Measurements from ENCODE around the gene TMEM39B.
"Not testable (repeated sequence)": the region's sequence is repeated elsewhere in the genome, so short reads cannot be mapped to it uniquely, and the experiment has no call there.

Gene TMEM39B

DNA sequence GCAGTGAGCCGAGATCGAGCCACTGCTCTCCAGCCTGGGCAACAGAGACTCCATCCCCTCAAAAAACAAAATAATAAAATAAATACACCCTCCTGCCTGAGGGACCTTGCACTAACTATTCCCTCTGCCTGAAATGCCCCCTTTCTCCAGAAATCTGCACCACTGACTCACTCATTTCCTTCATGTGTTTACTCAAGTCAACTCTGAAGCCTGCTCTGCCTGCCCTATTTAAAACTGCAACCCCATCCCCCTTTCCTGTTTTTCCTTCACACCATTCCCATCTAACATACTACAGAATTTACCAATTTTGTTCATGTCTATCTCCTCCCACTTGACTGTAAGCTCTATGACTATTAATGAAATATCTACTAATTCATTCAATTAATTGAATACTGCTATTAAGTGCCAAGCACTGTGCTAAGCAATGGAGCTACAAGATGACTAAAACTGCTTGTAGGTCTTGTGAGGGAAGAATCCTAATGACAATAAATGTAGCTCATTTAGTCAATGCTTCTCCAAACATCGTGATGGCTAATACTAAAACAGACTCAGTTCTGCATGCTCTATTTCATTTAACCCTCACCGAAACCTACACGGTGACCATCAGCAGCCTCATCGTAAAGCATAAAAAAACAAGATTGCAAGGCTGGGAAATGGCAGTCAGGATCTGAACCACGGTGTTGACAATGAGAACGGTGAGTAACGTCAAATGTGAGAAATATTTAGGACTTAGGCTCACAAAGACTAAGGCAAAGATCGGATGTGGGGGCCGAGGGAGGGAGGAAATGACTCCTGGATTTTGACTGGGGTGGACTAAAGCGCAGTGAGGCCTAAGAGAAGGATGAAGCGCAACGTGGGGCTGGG is 749 bp upstream of the TMEM39B start:
- DNase-seq (ENCODE audit: low read depth): no peak

- DNase-seq (ENCODE audit: low read depth): peak; percentile 85
Measured at GRCh38 chr1:32073299-32074229, 825 bp downstream of the TMEM39B start.

DNA sequence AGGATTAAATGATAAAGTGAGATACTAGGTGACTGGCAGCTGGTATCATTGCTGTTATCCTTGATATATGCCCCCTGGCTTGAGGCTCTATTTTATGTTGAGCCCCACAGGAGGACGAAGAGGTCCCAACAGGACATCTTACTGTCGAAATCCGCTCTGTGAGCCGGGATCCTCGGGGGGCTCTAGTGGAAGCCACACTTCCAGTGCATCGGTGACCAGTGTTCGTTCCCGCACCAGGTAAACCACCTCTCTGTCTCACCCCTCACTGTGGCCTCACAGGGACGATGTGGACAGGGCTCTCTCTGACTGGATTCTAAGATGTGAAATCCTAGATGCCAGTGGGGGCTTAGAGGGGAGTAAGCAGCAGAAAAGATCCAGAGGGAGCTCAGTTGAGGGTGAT is 2.1 kb downstream of the TMEM39B start:
- DNase-seq (ENCODE audit: low read depth): no peak

- DNase-seq (ENCODE audit: low read depth): no peak
Measured at GRCh38 chr1:32077451-32077850, 4.7 kb downstream of the TMEM39B start.

GRCh38 chr1:32082022-32082421 is 9.3 kb downstream of the TMEM39B start:
- no peak for DNase-seq (ENCODE audit: low read depth)

- DNase-seq (ENCODE audit: low read depth): not testable (repeated sequence)
Measured at GRCh38 chr1:32086381-32086780, 13.6 kb downstream of the TMEM39B start.

- DNase-seq (ENCODE audit: low read depth): no peak
Measured at GRCh38 chr1:32091176-32091575, 18.4 kb downstream of the TMEM39B start.

GRCh38 chr1:32091591-32091990 is 18.9 kb downstream of the TMEM39B start:
- DNase-seq (ENCODE audit: low read depth): no peak

DNA sequence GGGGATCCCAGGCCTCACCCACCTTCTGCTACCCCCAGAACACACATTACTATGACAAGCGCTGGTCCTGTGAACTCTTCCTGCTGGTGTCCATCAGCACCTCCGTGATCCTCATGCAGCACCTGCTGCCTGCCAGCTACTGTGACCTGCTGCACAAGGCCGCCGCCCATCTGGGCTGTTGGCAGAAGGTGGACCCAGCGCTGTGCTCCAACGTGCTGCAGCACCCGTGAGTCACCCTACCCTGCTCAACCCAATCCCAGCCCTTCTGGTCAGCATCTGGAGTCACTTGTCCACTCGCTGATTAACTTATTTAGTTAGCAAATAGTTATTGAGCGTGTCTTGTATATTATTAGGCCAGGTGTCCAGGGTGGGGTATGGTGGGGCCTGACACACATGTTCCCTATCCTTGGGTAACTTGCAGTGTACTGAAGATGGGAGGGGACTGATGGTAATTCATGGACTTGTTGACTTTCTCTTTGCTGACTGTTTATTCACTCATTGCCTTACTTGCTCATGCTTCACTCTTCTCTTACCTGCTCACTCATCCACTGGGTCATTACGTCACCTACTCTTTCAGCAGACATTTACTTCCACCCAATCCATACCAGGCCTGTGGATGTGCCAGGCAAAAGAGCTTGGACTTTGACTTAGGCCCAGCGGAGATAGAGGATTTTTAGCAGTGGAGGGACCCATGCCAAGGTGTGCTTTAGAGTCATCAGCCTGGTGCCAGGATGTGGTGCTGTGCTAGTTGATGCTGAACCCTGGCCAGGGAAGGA is 22.2 kb downstream of the TMEM39B start:
- DNase-seq (ENCODE audit: low read depth): no peak

DNA sequence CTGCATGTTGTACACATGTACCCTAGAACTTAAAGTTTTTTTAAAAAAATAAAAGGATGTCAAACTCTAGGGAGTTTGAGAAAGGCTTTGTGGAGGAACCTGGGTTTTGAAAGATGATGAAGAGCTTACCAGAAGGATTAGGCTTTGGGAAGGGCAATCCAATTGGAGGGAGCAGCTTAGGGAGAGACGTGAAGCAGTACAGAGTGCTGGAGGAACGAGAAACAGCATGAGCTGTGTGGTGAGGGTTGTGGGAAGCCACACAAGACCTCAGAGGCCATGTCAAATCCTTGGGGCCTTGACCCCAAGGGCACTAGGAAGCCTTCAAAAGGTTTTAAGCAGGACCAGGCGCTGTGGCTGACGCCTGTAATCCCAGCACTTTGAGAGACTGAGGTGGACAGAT is 26.7 kb downstream of the TMEM39B start:
- DNase-seq (ENCODE audit: low read depth): no peak

GRCh38 chr1:32100359-32100758 is 27.6 kb downstream of the TMEM39B start:
- no peak for DNase-seq (ENCODE audit: low read depth)

DNA sequence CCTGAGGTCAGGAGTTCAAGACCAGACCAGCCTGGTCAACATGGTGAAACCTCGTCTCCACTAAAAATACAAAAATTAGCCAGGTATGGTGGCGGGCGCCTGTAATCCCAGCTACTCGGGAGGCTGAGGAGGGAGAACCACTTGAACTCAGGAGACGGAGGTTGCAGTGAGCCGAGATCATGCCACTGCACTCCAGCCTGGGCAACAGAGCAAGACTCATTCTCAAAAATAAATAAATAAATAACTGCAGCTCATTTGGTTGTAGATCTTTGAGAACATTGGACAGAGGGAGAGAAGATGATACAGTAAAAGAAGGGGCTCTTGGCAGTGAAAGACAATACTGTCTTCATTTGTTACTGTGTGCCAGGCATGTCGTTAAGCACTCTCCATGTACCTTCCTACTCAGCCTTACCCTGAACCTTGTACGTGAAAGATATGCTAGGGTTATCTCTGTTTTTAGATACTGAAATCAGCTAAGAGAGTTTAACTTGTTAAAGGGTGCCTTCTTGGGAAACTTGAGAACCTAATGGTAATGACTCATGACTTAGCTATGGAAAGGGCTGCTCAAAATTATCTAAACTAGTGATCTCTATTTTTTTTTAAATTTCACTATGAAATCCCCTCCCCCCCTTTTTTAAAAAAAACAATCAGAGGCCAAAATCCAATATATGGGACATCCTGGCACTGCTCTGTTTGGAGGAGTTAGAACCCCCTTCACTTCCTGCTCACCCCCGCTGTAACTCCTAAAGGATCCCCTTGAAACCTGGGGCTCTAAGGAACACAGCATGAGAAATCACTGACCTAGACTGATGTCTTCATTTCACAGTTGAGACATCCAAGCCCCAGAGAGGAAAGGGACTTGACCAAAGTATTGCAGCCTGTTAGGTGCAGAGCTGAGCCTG is 28.3 kb downstream of the TMEM39B start:
- DNase-seq (ENCODE audit: low read depth): no peak

- no peak for DNase-seq (ENCODE audit: low read depth)
Measured at GRCh38 chr1:32104127-32104526, 31.4 kb downstream of the TMEM39B start.

DNA sequence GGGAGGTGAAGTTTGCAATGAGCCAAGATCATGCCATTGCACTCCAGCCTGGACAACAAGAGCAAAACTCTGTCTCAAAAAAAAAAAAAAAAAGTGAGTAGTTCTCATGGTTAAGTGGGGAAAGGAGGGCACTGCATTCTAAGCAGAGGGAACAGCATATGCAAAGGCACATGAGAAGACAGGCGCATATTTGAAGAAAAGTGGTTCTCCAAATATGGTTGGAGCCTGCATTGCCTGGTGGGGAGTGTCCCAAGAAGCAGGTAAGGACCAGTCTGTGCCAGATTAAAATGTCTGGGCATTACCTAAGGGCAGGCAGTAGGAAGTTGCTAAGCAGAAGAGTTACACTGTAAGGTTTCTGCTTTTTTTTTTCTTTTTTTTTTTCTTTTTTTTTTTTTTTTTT is 32.6 kb downstream of the TMEM39B start:
- no peak for DNase-seq (ENCODE audit: low read depth)

- DNase-seq (ENCODE audit: low read depth): no peak
Measured at GRCh38 chr1:32106663-32107275, 34.0 kb downstream of the TMEM39B start.

DNA sequence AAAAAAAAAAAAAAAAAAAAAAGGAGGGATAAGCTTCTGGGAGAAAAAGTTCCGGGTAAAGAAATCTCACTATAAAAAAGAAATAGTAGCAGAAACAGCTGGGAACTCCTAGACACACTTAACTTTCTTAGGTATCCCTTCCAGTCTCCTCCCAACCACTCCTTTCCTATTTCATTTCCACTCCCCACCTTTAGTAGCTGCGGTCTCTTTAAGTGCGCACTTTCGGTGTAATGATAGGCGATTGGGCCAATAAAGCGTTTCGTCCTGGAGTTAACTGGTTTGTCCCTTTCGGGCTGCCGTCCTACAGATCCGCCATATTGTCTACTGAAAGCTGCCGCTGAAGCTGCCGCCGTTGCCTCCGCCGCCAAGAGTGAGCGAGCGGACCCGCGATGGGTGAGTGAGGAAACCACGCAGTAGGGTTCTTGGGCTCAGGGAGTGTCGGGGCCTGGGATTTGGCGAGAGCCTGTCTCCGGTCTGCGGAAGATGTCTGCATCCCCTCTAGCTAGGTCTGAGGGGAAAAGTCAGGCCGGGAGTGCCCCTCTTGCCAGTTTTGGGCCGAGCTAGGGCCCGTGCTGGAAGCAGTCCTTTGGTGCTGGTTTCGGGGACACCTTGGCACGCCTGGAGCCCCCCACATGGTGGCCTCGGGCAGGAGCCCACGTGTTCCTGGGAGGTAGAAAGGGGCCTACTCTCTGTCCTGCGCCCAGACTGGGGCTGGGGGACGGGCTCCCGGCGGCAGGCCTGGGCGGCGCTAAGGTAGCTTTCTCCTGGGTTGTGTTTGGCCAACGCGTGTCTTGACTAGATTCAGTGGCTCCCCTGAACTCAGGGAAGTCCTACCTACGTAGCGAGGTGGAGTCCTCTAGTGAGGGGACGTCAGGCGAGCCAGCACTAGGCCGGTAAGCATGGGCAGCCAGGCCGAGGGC is 35.3 kb downstream of the TMEM39B start, which contains the start of gene KPNA6:
KPNA6 (plus strand) TSS at position 315 of the 920 bp plus-strand sequence; CDS start at position 390, 75 bp downstream.
- peak; percentile 89 for DNase-seq (ENCODE audit: low read depth)

DNA sequence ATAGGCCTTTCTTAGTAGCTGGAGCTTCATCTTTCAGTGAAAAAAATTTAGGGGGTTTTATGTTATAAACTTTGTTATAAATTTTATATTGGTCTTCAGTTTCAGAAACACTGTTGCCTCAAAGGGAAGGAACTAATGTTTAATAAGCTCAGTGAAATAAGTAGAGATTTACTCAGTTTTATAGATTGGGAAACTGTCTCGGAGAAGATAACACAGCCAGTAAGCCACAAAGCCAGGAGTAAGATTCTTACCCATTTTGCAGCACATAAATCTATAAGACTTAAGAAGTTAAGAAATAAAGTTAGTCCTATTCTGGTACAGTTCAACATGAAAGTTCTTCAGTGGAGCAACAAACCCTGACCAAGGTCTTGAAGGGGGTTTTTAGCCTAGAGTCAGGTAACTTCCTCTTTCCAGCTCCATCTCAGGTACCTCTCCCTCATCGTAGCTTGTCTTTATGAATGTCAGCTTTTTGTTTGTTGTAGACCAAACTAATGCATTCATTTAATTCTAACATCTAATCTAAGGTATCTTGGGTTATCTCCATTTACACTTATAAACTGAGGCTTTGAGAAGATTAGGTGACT is 38.4 kb downstream of the TMEM39B start:
- no peak for DNase-seq (ENCODE audit: low read depth)

DNA sequence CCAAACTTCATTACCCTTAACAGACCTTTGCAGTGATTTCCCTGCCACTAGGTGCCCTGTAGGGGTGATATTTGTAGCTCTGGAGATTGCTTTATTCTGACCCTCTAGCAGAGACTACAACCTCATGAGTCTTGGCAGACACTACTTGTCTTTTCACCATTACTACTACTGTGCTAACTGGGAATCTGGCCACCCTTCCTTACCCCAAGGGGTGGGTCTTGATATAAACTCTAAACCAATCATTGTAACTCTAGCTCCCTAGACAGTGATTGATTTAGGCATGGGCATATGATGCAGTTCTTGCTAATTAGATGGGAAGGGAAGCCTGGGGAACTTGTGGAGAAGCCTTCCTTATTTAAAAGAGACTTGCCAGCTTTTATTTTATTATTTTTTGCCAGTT is 39.0 kb downstream of the TMEM39B start:
- DNase-seq (ENCODE audit: low read depth): no peak

- no peak for DNase-seq (ENCODE audit: low read depth)
Measured at GRCh38 chr1:32112806-32113375, 40.2 kb downstream of the TMEM39B start.

All from T-helper 22 cell (primary cell).